ENCODE results near the gene CEP63. TPM values are rescaled to one million over a fixed set of nuclear protein-coding genes. Genes with fewer than 3 reads are reported as not detected.

Gene CEP63
- 11.0 and 16.3 TPM in 2 replicates for polyA plus RNA-seq (2011; rRNA removed)
- 7.0 and 7.6 TPM in 2 replicates for polyA minus RNA-seq (2011; rRNA and poly(A)+ RNA removed)

DNA sequence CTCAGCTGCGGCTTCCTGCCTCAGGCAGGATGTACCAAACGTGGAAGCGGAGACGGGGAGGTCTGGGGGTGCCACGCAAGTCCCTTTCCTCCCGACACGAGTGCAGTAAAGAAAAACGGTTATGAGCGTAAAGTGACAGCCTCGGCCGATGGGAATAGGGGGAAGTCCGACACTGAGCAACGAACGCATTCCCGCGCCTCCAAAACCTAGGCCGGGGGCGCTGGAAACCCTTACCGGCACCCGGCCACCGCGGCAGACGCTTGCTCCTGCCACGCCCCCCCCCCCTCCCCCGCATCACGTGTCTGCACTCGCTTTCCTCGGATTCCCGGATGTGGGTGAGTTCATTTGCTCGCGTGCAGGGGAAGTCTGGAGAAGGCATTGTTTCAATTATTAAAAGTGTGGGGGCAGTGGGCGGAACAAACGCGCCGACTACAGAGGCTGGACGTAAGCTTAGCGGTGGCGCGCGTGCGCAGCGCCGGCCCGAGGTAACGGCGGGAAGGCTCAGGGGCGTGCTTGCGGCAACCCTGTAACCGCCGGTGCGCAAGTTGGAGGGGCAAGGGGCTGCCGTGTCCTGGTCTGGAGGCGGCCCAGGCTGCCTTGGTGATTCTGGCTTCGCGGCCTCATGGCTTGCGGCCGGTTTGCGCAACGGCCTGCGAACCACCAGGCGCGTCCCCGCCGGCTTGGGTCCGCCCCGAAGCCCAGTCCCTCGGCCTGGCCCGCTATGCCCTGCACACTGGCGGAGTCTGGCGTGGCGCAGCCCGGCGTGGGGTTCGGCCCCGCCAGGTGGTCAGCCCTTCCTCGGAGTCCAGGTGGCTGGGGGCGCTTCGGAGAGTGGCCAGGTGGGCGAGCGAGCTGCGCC, at the start of gene CEP63, which contains the start of gene ANAPC13:
CEP63 (plus strand) TSS at position 340 of the 859 bp plus-strand sequence. CDS start 9,264 bp downstream, outside the sequence.
ANAPC13 (minus strand) TSS at position 268 of the 859 bp plus-strand sequence. CDS start 3,081 bp downstream, outside the sequence.
- Histone ChIP-seq H3K27ac (ENCODE audit: low read depth, low read length) (peak within 1 kb of the TSS; percentile 97), H3K9me3 (ENCODE audit: control insufficient read depth, insufficient read depth, low read length) (no peaks in the 10 kb centered on the region; the same call in 1 of the 2 replicates), H3K4me3 (ENCODE audit: low read depth, low read length) (peak within 1 kb of the TSS; percentile 87), H3K27me3 (ENCODE audit: control insufficient read depth, insufficient read depth, low read length) (no peaks in the 10 kb centered on the region)
- CTCF ChIA-PET = interaction anchor here (0.7 to 2.2 kb wide), 4 partner anchors 9 to 178 kb away, joined by 3 to 9 read pairs (median 3); no protein-coding TSS in a partner anchor
- peak; percentile 98 for DNase-seq (ENCODE audit: low read depth, low spot score)
- POLR2A ChIA-PET = interaction anchor here (0.6 to 1.7 kb wide), 19 partner anchors 9 to 1763 kb away, joined by 3 to 10 read pairs (median 4); partner anchors contain the start of genes AMOTL2 and RYK
- TF ChIP-seq, protein P1, sequence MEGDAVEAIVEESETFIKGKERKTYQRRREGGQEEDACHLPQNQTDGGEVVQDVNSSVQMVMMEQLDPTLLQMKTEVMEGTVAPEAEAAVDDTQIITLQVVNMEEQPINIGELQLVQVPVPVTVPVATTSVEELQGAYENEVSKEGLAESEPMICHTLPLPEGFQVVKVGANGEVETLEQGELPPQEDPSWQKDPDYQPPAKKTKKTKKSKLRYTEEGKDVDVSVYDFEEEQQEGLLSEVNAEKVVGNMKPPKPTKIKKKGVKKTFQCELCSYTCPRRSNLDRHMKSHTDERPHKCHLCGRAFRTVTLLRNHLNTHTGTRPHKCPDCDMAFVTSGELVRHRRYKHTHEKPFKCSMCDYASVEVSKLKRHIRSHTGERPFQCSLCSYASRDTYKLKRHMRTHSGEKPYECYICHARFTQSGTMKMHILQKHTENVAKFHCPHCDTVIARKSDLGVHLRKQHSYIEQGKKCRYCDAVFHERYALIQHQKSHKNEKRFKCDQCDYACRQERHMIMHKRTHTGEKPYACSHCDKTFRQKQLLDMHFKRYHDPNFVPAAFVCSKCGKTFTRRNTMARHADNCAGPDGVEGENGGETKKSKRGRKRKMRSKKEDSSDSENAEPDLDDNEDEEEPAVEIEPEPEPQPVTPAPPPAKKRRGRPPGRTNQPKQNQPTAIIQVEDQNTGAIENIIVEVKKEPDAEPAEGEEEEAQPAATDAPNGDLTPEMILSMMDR (IDR thresholded peaks at IDR 0.05; ENCODE audit: low read depth, low read length) = no peak

DNA sequence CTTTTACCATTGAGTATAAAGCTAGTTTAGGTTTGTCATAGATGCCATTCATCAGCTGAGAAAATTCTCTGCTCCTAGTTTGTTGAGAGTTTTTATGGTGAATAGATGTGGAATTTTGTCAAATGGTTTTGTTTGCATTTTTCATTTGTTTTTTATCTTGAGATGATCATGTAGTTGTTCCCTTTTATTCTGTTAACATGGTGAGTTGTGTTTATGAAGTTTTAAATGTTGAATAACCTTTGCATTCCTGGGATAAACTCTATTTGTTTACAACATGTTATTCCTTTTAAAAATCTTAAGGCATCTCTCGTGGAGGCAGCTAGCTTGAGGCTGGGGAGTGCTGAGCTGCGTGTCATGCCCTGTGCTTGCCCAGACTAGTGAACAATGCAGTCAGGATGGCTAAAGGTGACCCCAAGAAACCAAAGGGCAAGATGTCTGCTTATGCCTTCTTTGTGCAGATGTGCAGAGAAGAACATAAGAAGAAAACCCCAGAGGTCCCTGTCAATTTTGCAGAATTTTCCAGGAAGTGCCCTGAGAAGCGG, 48.6 kb upstream of the CEP63 start:
- no peak for DNase-seq (ENCODE audit: low read depth, low spot score)
- TF ChIP-seq, protein P1 (IDR thresholded peaks at IDR 0.05; ENCODE audit: low read depth, low read length) = no peak
- no peak overlapping the region for H3K4me3 ChIP-seq (ENCODE audit: low read depth, low read length)
- POLR2A ChIA-PET = interaction anchor here (0.5 to 1.2 kb wide), 4 partner anchors 10 to 73 kb away, joined by 3 to 9 read pairs (median 4); partner anchors contain the start of gene AMOTL2
- no peak overlapping the region for H3K27ac ChIP-seq (ENCODE audit: low read depth, low read length)
- no peaks in the 10 kb centered on the region for H3K27me3 ChIP-seq (ENCODE audit: control insufficient read depth, insufficient read depth, low read length)
- CTCF ChIA-PET = interaction anchor here (1.1 to 1.7 kb wide), 4 partner anchors 9 to 64 kb away, joined by 3 to 4 read pairs (median 4); no protein-coding TSS in a partner anchor
- no peaks in the 10 kb centered on the region for H3K9me3 ChIP-seq (ENCODE audit: control insufficient read depth, insufficient read depth, low read length)

- no peaks in the 10 kb centered on the region for H3K9me3 ChIP-seq (ENCODE audit: control insufficient read depth, insufficient read depth, low read length)
- no peak overlapping the region for H3K4me3 ChIP-seq (ENCODE audit: low read depth, low read length)
- H3K27ac ChIP-seq (ENCODE audit: low read depth, low read length) = no peak overlapping the region
- ChIA-PET POLR2A (interaction anchor here (1.0 kb wide), 1 partner anchor 15 kb away, joined by 3 read pairs; no protein-coding TSS in a partner anchor), CTCF (interaction anchor here (1.6 kb wide), 1 partner anchor 228 kb away, joined by 4 read pairs; no protein-coding TSS in a partner anchor)
- H3K27me3 ChIP-seq (ENCODE audit: control insufficient read depth, insufficient read depth, low read length) = no peaks in the 10 kb centered on the region
- TF ChIP-seq, protein P1 (IDR thresholded peaks at IDR 0.05; ENCODE audit: low read depth, low read length) = no peak
- DNase-seq (ENCODE audit: low read depth, low spot score) = no peak
These were observed 44.5 kb upstream of the CEP63 start for GRCh38 chr3:134441321-134441720.

DNA sequence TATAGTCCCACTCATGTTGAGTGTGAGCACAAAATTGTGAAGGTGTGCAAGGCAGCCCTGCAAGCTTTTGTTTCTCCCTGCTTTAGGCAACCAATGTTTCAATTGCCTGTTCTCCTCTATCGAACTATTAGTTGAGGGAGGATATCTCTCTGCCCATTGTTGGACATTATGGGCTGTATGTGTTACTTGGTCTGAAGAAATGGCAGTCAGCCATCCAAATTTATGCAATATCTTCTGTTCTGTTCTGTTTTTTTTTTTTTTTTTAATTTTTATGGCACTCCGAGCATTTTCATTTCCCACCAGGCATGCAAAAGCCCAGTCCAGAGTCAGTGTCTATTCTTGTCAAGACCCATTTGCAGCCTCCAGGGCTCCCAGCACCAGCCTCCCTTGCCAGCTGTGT, 44.0 kb upstream of the CEP63 start:
- TF ChIP-seq, protein P1 (IDR thresholded peaks at IDR 0.05; ENCODE audit: low read depth, low read length) = no peak
- H3K4me3 ChIP-seq (ENCODE audit: low read depth, low read length) = no peak overlapping the region
- no peak for DNase-seq (ENCODE audit: low read depth, low spot score)
- no peak overlapping the region for H3K27ac ChIP-seq (ENCODE audit: low read depth, low read length)
- POLR2A ChIA-PET = interaction anchor here (1.0 kb wide), 1 partner anchor 15 kb away, joined by 3 read pairs; no protein-coding TSS in a partner anchor
- no peaks in the 10 kb centered on the region for H3K27me3 ChIP-seq (ENCODE audit: control insufficient read depth, insufficient read depth, low read length)
- CTCF ChIA-PET = interaction anchor here (1.6 kb wide), 1 partner anchor 229 kb away, joined by 4 read pairs; no protein-coding TSS in a partner anchor
- no peaks in the 10 kb centered on the region for H3K9me3 ChIP-seq (ENCODE audit: control insufficient read depth, insufficient read depth, low read length)
